GM23338 (cell line): ENCODE measurements around the gene GSPT2.

Experiments
- CREB1 ChIP-seq: fragments of 250-450 bp; sonication (Bioruptor Pico); IDR thresholded peaks from 2 replicates; pipeline ENCODE4 v1.5.0; 2020; ENCODE audit warnings: low read depth, mild to moderate bottlenecking, moderate library complexity
- EZH2 ChIP-seq: fragments of 200-600 bp; sonication (generic); IDR thresholded peaks from one replicate; pipeline ENCODE4 v1.8.0; 2017; ENCODE audit warnings: antibody characterized with exemption, mild to moderate bottlenecking, low read depth; ENCODE audit not compliant: unreplicated experiment
- EZH2phosphoT487 ChIP-seq: fragments of 200-600 bp; sonication (generic); IDR thresholded peaks from one replicate; pipeline ENCODE4 v1.8.1; 2018; ENCODE audit warnings: antibody characterized with exemption; ENCODE audit not compliant: unreplicated experiment
- JUNB ChIP-seq: IDR thresholded peaks from one replicate; pipeline ENCODE4 v1.6.1; 2016; ENCODE audit warnings: antibody characterized with exemption; ENCODE audit not compliant: unreplicated experiment
- POLR2AphosphoS5 ChIP-seq: IDR thresholded peaks from 2 replicates; pipeline ENCODE4 v1.6.1; 2016; ENCODE audit warnings: antibody characterized with exemption, low read depth
- STAT1 ChIP-seq: IDR thresholded peaks from one replicate; pipeline ENCODE4 v1.6.1; 2016; ENCODE audit warnings: antibody characterized with exemption; ENCODE audit not compliant: unreplicated experiment
- ZNF331 ChIP-seq: fragments of 250-450 bp; sonication (Bioruptor Pico); IDR thresholded peaks from 2 replicates; pipeline ENCODE4 v1.5.0; 2020; ENCODE audit warnings: low read depth, mild to moderate bottlenecking, moderate library complexity
- TF ChIP-seq, protein P1 (sequence below), 2 experiments: fragments of 200-600 bp in 1 of 2; sonication (generic) in 1 of 2; conservative IDR thresholded peaks; 2 replicates each; pipeline versions ENCODE4 v1.5.1 to v1.6.1; 2016 to 2017; ENCODE audit warnings: antibody characterized with exemption in 2 of 2, low read depth in 2 of 2, mild to moderate bottlenecking in 2 of 2, moderate library complexity in 1 of 2
- TF ChIP-seq, protein P2 (sequence below): IDR thresholded peaks from one replicate; pipeline ENCODE4 v1.6.1; 2018; ENCODE audit warnings: antibody characterized with exemption; ENCODE audit not compliant: unreplicated experiment

DNA sequence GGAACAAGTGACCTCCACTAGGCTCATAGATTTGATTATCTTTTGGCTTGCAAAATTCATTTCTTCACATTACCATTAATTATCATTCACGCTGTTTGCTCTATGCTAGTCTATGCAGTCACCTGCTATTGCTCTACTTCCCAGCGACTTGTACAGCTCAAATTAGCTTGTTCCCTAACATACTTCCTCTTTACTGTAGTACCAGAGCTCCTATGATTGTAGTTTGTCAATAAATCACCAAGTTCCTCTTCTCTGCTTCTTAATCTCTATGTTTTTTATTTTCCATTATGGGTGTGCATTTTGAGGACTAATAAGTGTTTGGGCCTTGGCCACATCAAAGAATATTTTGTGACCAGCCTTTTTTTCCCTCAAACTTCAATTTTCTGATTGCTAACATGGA lies 6.2 kb upstream of the GSPT2 start:
- TF ChIP-seq, protein P1, sequence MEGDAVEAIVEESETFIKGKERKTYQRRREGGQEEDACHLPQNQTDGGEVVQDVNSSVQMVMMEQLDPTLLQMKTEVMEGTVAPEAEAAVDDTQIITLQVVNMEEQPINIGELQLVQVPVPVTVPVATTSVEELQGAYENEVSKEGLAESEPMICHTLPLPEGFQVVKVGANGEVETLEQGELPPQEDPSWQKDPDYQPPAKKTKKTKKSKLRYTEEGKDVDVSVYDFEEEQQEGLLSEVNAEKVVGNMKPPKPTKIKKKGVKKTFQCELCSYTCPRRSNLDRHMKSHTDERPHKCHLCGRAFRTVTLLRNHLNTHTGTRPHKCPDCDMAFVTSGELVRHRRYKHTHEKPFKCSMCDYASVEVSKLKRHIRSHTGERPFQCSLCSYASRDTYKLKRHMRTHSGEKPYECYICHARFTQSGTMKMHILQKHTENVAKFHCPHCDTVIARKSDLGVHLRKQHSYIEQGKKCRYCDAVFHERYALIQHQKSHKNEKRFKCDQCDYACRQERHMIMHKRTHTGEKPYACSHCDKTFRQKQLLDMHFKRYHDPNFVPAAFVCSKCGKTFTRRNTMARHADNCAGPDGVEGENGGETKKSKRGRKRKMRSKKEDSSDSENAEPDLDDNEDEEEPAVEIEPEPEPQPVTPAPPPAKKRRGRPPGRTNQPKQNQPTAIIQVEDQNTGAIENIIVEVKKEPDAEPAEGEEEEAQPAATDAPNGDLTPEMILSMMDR (conservative IDR thresholded peaks at IDR 0.05; ENCODE audit: low read depth in 2 of 2) = no peak
- TF ChIP-seq EZH2 = no peak
- TF ChIP-seq EZH2phosphoT487 = no peak
- TF ChIP-seq POLR2AphosphoS5 = no peak
- TF ChIP-seq JUNB = no peak
- TF ChIP-seq, protein P2, sequence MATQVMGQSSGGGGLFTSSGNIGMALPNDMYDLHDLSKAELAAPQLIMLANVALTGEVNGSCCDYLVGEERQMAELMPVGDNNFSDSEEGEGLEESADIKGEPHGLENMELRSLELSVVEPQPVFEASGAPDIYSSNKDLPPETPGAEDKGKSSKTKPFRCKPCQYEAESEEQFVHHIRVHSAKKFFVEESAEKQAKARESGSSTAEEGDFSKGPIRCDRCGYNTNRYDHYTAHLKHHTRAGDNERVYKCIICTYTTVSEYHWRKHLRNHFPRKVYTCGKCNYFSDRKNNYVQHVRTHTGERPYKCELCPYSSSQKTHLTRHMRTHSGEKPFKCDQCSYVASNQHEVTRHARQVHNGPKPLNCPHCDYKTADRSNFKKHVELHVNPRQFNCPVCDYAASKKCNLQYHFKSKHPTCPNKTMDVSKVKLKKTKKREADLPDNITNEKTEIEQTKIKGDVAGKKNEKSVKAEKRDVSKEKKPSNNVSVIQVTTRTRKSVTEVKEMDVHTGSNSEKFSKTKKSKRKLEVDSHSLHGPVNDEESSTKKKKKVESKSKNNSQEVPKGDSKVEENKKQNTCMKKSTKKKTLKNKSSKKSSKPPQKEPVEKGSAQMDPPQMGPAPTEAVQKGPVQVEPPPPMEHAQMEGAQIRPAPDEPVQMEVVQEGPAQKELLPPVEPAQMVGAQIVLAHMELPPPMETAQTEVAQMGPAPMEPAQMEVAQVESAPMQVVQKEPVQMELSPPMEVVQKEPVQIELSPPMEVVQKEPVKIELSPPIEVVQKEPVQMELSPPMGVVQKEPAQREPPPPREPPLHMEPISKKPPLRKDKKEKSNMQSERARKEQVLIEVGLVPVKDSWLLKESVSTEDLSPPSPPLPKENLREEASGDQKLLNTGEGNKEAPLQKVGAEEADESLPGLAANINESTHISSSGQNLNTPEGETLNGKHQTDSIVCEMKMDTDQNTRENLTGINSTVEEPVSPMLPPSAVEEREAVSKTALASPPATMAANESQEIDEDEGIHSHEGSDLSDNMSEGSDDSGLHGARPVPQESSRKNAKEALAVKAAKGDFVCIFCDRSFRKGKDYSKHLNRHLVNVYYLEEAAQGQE = no peak
- no peak for TF ChIP-seq ZNF331 (CRISPR knock-in tag)
- no peak for TF ChIP-seq STAT1
- no peak for TF ChIP-seq CREB1 (CRISPR knock-in tag)
